HT1080 (cell line): Measurements from ENCODE around the gene PSKH1. TPM values are rescaled to one million over a fixed set of nuclear protein-coding genes. Genes with fewer than 3 reads are reported as not detected.
A peak's percentile ranks its signal among the peaks of the same experiment; 100 is the strongest.
"Not testable (repeated sequence)": the region's sequence is repeated elsewhere in the genome, so short reads cannot be mapped to it uniquely, and the experiment has no call there.

Experiments
- DNase-seq: peaks from one replicate; pipeline ENCODE4 v3.0.0-alpha.2; 2015; ENCODE audit warnings: low read depth
- total RNA-seq: library from RNA; depleted of rRNA; stranded (reverse); fragments of >200 nt; shearing (Covaris generic); gene quantifications from 2 replicates; pipeline ENCODE4 v1.2.3, GENCODE V29; 2014

PSKH1 gene
- total RNA-seq, 1 experiment from 2014 or later: 7.0 TPM

DNA sequence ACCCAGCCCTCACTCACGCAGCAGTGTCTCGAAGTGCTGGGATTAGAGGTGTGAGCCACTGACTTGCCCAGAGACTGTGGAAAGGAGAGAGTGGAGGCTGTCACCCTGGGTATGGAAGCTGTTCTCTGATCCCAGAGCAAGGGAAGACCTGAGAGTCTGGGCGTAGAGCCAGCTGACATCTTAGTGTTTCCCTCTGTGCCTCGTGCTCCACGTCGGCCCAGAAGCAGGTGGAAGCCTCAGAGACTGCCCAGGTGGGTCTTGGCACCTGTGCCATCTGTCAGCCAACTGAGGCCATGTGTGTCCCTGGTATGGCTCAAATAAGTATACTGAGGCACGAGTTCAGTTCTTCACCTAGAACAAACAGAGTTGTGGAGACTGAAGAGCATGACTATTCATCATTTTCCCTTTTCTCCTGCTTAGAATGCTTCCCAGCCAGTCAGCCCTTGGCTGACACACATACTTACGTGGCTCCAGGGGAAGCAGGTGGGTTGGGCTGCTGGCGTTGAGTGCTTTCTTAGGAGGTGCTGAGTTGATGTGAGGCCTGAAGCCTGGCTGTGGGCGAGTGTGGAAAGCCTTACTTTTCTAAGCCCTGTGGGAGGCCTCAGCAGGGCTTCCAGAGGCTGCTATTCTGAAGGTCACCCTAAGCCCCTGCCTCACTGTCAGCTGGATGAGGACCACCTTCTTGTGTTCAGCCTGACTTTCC lies 30.5 kb downstream of the PSKH1 start:
- no peak for DNase-seq

DNA sequence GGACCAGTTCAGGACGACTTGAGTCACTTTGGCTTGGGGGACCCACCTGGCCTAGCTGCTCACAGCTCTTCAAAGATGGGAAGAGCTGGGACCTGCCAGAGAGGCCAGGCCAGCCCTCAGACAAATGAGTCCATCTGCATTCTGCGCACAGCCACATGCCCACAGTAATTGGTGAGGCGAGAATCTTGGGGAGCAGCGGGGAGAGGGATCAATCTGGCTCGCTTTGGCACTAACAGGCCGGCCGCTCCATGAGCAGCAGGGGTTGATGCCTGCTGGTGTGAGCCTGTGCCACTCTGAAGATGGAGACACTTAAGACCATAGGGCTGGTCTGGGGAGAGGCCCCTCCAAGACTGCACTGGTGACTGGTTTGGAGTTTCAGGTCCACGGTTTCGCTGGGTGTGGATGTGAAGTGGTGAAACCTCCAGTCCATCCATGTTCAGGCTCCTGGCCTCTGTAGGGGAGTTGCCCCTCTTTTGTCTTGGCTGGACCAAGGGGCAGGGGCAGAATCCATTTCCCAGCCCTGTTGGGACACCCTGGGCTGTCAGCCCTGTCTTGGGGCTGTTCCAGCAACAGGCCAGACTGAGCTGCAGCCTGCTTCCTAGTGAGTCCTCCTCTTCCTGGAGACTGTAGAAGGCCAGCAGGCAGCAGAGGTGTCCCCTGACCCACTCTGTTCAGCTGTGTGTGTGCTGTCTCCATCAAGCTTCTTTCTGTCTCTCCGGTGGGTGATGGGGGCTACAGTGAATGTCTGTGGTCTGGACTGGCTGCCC lies 31.3 kb downstream of the PSKH1 start:
- DNase-seq: no peak

DNA sequence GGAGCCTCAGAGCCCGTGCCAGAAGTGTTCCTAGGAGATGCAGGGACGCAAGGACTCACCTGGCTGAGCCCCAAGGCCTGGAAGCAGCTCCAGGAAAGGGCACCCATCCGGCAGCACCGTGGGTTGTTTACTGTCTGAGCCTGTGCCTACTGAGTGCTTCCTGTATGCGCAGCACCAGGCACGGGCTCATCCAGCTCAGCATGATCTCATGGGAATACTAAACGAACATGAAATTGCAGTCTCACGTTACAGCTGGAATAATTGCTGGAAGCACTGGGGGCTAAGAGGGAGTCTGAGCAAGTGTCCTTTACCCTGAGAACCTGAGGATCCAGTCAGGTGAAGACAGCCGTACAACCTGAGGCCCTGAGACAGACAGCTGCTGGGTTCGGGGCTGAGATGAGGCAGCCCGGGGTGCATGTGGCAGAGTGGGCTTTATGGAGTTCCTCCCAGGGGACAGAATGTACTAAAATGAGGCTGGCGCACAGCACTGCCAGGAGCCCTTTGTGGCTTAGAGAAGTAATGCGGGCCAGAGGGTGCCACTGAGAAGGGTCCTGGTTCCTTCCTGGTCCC lies 33.2 kb downstream of the PSKH1 start:
- DNase-seq: peak; percentile 51

DNA sequence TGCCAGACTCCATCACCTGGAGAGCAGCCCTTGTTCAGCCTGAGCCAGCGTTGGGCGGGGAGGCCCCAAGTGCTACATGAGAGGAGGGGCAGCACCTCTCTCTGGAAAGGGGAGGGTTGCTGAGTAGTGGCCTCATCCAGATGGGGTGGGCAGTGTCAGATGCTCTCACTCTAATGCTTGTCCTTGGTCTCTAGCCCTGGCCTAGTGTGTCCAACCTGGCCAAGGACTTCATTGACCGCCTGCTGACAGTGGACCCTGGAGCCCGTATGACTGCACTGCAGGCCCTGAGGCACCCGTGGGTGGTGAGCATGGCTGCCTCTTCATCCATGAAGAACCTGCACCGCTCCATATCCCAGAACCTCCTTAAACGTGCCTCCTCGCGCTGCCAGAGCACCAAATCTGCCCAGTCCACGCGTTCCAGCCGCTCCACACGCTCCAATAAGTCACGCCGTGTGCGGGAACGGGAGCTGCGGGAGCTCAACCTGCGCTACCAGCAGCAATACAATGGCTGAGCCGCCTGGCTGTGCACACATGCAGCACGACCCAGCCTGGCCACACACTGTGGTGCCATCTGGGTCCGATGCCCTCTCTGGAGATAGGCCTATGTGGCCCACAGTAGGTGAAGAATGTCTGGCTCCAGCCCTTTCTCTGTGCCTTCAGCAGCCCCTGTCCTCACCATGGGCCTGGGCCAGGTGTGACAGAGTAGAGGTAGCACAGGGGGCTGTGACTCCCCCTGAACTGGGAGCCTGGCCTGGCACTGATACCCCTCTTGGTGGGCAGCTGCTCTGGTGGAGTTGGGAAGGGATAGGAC lies 34.3 kb downstream of the PSKH1 start:
- DNase-seq: no peak

DNA sequence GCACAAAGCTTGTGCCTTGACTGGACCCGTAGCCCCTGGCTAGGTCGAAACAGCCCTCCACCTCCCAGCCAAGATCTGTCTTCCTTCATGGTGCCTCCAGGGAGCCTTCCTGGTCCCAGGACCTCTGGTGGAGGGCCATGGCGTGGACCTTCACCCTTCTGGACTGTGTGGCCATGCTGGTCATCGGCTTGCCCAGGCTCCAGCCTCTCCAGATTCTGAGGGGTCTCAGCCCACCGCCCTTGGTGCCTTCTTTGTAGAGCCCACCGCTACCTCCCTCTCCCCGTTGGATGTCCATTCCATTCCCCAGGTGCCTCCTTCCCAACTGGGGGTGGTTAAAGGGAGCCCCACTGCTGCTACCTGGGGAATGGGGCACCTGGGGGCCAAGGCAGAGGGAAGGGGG lies 35.1 kb downstream of the PSKH1 start:
- no peak for DNase-seq

DNA sequence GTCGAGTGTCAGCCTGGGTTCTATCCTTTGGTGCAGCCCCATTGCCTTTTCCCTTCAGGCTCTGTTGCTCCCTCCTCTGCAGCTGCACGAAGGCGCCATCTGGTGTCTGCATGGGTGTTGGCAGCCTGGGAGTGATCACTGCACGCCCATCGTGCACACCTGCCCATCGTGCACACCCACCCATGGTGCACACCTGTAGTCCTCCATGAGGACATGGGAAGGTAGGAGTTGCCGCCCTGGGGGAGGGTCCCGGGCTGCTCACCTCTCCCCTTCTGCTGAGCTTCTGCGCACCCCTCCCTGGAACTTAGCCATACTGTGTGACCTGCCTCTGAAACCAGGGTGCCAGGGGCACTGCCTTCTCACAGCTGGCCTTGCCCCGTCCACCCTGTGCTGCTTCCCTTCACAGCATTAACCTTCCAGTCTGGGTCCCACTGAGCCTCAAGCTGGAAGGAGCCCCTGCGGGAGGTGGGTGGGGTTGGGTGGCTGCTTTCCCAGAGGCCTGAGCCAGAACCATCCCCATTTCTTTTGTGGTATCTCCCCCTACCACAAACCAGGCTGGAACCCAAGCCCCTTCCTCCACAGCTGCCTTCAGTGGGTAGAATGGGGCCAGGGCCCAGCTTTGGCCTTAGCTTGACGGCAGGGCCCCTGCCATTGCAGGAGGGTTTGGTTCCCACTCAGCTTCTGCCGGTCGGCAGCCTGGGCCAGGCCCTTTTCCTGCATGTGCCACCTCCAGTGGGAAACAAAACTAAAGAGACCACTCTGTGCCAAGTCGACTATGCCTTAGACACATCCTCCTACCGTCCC lies 35.7 kb downstream of the PSKH1 start:
- DNase-seq: peak; percentile 49

DNA sequence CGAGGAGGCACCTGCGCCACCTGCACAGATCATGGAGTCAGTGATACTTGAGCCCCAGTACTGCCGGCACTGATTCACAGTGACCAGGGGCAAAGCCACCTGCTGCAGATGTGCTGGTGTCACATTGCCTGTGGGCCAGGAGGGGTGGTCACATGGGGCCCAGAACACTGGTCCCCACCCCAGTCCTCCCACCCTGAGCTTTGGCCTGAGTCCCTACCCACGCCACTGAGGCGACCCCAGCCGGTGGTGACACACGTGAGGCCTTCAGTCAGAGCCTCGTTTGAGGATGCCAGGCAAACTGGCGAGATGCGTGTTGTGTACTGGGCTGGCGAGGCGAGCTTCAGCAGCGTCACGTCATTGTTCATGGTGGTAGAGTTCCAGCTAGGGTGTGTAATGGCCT lies 37.1 kb downstream of the PSKH1 start:
- DNase-seq: no peak

DNA sequence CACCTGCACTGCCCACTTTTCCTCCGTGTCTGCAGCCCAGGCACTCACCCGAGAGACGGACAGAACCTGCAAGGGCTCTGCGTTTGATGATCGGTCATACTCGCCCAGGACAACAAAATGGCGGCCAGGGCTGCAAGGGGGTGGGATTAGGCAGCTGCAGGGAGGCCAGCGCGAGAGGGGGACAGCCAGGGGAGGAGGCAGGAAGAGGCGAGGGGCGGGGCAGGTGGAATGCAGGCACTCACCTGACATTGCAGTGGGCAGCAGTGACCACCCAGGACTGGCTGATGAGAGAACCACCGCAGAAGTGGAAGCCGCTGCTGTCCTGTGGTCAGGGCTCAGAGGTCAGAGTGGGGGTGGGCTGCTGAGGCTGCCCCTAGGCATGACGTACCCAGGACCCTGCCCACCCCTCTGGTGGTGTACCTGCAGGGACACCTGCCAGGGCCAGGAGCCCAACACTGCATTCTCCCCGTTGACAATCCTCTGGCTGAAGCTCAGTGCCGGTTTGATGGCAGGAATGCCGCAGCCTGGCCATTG lies 37.7 kb downstream of the PSKH1 start:
- DNase-seq: no peak

DNA sequence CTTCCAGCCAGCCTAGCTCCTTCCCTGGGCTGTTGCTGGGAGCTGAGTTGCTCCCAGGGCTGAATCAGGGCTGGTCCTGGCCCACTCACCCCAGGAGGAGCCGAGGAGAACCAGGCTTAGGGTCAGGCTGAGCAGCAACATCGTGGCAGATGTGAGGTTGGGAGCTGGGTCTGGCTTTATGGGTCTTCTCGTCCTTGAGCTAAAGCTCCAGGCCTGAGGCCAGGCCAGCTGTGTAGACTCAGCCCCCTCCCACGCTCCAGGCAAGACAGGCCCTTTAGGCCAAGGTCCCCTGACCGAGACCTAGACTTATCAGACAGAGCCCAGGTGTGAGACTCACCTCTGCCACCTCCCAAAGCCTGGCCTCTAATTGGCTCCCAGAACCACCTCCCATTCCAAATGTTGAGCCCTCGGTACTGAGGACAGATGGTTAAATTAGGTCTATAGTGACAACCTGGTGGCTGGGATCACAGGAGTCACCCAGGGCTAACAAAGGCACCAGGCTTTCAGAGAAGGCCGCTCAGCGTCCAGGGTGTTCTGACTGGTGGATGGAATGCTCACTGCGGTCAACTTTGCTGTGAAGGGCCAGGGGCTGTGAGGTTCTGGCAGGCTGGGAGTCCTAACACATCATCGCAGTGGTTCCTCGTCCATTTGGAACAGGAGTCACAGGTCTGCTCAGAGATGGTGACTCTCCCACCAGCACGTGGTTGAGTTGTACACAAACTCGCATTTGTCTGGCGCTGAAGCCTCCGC lies 38.8 kb downstream of the PSKH1 start, which contains the start of gene CTRL:
TSS of gene CTRL (minus strand) at position 151 of the 750 bp plus-strand sequence. CDS start at position 141, 10 bp downstream.
- no peak for DNase-seq

DNA sequence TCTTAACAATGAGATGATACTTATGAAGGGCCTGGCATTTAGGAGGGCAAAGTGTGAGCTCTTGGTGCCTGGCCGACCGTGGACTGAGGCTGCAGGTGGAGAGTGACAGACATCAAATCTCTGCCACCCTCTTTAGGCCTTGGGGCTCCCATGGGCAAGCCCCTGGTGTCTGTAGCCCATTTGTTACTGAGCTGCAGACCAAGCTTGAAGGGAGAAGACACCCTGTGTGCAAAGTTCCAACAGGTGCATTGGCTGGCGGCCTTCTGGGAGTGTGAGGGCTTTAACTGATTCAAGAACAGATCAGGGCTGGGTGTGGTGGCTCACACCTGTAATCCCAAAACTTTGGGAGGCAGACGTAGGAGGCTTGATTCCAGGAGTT lies 39.4 kb downstream of the PSKH1 start:
- no peak for DNase-seq

DNA sequence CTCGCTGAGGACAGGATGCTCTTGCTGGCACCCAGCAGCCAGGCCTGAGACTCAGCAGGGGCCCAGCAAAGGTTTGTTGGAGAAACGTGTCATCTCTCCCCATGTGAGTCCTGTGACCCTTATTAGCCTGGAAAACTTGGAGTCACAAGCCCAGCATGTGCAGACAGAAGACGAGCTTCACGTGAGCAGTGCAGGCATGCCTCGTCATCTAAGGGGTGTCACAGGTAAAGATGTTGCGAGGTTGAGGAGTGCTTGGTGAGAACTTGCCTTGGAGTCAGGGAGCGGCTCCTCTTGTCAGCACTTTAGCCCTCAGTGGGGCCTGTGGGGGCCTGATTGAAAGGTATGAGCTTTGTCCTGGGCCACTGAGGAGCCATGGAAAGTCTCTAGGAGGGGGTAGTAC lies 40.8 kb downstream of the PSKH1 start:
- DNase-seq: no peak

DNA sequence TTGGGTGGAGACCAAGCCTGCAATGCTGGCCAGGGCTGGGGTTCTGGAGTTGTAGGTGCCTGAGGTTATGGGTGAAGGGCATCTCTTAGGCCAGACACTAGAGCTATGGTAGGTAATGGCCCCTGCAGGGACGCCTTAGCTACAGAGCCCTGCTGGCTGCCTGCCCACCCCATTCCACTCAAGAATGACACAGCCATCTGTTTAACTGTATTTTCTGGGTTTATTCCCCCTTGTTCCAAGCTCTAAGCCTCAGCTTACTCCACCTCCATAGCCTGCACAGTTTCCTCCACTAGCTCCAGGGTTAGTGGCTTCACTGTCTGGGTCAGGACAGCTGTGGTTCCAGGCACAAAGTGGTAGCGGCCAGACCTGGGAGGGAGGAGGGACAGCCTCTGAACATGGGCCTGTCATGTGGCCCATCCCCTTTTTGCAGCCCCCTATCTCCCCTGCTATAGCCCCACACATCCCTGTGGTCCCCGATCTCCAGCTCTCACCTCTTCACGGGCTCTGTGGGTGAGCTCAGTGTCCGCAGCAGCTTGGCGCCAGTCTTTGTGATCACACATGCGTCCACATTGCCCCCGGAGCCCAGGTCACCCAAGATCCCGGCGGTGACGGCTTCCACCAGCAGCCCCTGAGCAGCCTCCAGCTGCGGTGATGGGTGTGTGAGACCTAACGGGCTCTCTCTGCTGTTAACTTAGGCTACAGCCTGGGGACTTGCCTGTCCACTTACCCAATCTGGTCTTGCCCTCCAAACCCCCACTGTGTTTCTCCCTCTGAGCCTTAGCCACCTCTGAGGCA lies 41.4 kb downstream of the PSKH1 start:
- no peak for DNase-seq

DNA sequence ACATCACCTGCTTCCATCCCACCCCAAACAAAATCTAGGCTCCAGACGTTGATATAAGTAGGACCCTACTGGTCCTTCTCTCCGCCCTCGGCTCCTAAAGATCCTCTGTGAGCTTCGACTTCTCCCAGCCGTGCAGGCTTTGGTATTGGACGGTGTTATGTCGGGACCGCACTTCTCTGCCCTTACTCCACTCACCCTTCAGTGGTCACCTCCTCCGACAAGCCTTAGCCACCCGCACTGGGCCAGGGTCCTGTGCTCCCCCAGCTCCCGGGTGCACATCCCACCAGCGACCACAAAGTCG lies 42.0 kb downstream of the PSKH1 start:
- no peak for DNase-seq

DNA sequence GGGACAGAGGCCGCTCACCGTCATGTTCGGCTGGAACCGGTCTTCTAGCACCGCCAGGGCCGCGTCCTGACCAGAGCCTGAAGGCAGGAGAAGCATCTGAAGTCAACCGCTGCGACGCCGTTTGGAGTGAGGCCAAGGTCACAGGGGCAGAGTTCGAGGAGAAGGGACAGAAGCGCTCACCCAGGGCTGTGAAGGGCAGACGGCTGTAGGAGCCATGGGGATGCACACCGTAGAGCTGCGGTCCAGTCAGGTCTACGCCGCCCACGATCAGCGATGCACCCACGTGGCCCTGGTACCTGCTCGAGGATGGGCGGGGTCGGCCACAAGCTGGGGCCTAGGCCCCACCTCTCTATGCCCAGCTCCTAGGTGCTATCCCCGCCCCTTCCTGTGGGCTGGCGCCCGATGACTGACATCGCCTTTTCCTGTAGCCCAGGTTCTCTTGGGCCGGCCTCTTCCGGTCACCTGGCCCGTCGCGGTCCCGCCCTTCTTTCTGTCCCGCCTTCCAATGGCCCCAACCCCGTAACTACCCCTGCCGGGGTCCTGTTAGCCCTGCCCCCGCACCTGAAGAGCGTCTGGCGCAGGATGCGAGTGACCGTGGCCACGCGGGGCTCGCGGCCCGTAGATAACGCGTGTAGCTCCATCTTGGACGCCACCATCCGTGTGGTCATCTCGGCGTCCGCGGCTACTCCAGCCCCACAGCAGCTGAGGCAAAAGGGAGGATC lies 42.5 kb downstream of the PSKH1 start:
- peak; percentile 96 for DNase-seq

DNA sequence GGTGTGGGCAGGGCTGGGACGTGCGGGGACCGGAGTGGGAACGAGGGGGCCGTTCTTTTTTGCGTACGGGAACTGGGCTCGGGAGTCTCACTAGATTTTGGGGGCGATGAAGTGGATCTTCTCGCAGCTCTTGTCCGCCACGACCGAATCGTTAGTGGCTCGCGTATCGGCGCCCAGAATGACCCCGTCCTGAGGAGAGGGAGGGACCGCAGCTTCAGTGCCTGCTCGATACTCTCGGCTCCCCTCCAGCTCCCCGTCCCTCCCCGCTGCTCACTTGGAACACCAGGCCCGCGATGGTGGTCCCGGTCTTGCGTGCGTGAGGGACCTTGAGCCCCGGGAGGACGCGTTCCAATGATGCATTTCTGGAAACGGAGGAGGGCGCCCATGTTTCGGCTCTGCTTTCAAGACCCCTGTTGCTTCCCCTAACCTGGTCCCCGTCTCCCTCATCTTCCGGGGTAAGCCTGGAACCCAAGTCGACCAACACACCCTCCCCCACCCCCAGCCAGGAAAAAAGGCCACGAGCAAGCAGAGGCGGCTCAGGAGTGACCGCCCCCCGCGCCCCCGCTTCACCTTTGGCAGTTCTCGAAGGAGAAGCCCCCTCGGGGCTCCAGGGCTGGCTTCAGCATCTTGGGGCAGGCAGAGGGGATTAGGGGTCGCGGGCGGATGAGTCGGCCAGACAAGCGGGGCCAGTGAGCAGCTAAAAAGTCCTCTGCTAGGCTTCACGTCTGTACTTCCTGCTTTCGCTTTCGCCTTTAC lies 43.2 kb downstream of the PSKH1 start, which contains the start of gene PSMB10:
TSS of gene PSMB10 (minus strand) at position 727 of the 756 bp plus-strand sequence. CDS start at position 626, 101 bp downstream.
- DNase-seq: peak; percentile 57

DNA sequence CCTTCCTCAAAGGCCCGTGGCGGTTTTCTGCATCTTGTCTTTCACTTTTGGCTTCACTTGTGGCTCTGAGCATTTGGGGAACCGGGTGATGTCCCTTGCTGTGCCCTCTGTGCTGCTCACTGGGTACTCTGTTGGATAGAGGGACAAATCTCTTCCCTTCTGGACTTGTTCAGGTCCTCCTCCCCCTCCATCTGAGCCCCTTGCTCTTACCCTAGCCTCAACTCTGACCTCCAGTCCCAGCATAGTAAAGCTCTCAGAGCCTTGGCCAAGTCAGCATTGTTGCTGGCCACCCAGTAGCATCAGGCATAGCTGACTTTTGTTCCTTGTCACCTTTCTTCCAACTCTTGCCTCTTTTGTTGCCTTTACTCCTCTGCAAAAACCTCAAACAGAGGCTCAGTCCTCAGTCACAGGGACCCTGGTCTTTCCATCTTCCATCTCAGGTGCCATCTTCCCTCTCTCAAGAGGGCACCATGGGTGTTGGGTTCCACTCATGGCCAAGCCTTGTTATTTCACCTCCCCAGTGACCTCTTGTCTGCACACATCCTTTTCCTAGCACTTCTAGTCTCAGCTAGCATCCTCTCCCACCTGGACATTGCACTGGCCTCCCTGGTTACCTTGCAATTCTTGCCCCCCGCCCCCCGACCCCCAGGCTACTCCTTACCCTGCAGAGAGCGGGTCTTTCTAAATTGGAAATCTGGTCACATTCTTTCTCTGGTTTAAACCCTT lies 44.0 kb downstream of the PSKH1 start:
- DNase-seq: no peak

DNA sequence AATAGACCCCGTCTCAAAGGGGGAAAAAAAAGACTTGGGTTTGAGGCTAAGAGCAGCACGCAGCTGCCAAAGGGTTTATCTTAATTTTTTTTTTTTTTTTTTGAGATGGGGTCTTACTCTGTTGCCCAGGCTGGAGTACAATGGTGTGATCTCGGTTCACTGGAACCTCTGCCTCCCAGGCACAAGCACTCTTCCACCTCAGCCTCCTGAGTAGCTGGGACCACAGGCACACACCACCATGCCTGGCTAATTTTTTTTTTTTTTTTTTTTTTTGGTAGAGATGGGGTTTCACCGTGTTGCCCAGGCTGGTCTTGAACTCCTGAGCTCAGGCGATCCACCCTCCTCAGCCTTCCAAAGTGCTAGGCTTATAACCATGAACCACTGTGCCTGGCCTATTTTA lies 44.7 kb downstream of the PSKH1 start:
- not testable (repeated sequence) for DNase-seq
